Lower leg skin (tissue), 4 donors: ENCODE measurements around the gene CXCL10. TPM values are rescaled to one million over a fixed set of nuclear protein-coding genes. Genes with fewer than 3 reads are reported as not detected.

Source experiments
- DNase-seq, 2 donors: peaks; one replicate each; pipeline ENCODE4 v3.0.0-alpha.2; 2019; ENCODE audit warnings: low spot score in 2 of 2
- H3K4me3 ChIP-seq: fragments of 200-600 bp; sonication (generic); 2 replicates; pipeline ENCODE4 v1.5.1; 2017; ENCODE audit warnings: mild to moderate bottlenecking, low read depth; ENCODE audit not compliant: poor library complexity, severe bottlenecking
- POLR2A ChIP-seq, 2 donors: fragments of 450-650 bp; IDR thresholded peaks; one replicate each; pipeline ENCODE4 v1.6.1; 2016 to 2017; ENCODE audit warnings: antibody characterized with exemption in 2 of 2, mild to moderate bottlenecking in 1 of 2, moderate library complexity in 1 of 2
- WGBS, 2 donors: methylation state at CpG; one replicate each; pipeline ENCODE4 v1.1.5; 2018; 5-methylcytosine and 5-hydroxymethylcytosine counted together
- intact Hi-C: fragments of 100-400 bp; cut with DNase I; formaldehyde crosslinking; loops from one replicate; pipeline ENCODE4 v1.15.0; 2023; ENCODE audit warnings: low total_unique reads
- total RNA-seq, 4 donors: library from RNA; depleted of rRNA; stranded (reverse); fragments of >200 nt; gene quantifications; one replicate each; pipeline ENCODE4 v1.1.0, GENCODE V29; 2016
- TF ChIP-seq, protein P1 (sequence below), 3 donors: fragments of 450-650 bp; IDR thresholded peaks; one replicate each; pipeline ENCODE4 v1.5.1; 2016; ENCODE audit warnings: antibody characterized with exemption in 3 of 3, mild to moderate bottlenecking in 3 of 3, moderate library complexity in 2 of 3

The CXCL10 gene
- total RNA-seq, 4 donors from 2014 or later, result 0.30 to 0.64 TPM; not detected in 2

DNA sequence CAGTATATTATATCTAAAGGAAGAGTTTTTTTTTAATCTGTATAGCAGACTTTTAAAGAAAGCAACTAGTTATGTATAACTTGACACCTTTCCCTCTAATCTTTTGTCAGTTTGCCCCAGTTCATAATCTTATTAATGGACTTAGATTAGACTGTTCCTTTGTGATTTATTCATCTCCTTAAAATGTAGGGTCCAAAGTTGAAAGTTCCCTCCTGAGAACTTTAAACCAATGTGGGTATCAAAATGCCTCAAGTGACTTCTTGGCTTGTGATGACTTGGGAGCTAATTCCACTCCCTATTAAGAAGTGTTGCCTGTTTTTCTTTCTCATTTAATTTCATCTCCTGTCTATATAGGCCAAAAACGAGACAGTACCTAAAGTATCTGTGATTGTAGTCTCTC is 26.2 kb downstream of the CXCL10 start:
- H3K4me3 ChIP-seq, result no peak overlapping the region
- TF ChIP-seq, protein P1, sequence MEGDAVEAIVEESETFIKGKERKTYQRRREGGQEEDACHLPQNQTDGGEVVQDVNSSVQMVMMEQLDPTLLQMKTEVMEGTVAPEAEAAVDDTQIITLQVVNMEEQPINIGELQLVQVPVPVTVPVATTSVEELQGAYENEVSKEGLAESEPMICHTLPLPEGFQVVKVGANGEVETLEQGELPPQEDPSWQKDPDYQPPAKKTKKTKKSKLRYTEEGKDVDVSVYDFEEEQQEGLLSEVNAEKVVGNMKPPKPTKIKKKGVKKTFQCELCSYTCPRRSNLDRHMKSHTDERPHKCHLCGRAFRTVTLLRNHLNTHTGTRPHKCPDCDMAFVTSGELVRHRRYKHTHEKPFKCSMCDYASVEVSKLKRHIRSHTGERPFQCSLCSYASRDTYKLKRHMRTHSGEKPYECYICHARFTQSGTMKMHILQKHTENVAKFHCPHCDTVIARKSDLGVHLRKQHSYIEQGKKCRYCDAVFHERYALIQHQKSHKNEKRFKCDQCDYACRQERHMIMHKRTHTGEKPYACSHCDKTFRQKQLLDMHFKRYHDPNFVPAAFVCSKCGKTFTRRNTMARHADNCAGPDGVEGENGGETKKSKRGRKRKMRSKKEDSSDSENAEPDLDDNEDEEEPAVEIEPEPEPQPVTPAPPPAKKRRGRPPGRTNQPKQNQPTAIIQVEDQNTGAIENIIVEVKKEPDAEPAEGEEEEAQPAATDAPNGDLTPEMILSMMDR (IDR thresholded peaks at IDR 0.05), result no peak
- TF ChIP-seq POLR2A (IDR thresholded peaks at IDR 0.05), result no peak
- intact Hi-C loops, result no loop called here
- 74 to 79% methylated on average over 1 of the region's 1 CpG for WGBS, 2 donors
- no peak for DNase-seq

DNA sequence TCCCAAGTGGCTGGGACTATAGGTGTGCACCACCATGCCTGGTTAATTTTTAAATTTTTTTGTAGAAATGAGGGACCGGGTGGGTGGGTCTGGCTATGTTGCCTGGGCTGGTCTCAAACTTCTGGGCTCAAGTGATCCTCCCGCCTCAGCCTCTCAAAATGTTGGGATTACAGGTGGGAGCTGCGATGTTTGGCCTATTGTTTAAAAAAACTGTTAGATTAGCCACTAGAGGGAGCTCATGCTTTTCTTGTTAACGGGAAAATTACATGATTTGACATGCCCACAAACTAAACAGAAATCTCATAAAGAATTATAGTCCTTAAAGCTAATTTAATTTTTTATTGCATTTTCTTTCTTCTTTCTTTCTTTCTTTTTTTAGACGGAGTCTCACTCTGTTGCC is 27.6 kb downstream of the CXCL10 start:
- 5 to 11% methylated on average over 5 of the region's 5 CpGs for WGBS, 2 donors
- no peak overlapping the region for H3K4me3 ChIP-seq
- TF ChIP-seq, protein P1 (IDR thresholded peaks at IDR 0.05), result no peak
- TF ChIP-seq POLR2A (IDR thresholded peaks at IDR 0.05), result no peak
- DNase-seq, result no peak
- intact Hi-C loops, result no loop called here

DNA sequence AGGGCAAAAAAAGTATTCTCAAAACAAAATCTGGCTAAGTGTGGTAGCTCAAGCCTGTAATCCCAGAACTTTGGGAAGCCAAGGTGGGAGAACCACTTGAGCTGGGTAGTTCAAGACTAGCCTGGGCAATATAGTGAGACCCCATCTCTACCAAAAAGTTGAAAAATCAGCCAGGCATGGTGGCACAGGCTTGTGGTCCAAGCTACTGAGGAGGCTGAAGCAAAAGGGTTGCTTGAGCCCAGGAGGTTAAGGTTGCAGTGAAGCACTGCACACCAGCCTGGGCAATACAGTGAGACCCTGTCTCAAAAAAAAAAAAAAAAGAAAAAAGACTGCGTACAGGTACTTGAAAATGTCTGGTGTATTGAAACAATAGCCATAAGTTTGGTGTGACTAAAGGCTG is 30.8 kb downstream of the CXCL10 start:
- no peak overlapping the region for H3K4me3 ChIP-seq
- 88 to 95% methylated on average over 1 of the region's 1 CpG for WGBS, 2 donors
- no peak for DNase-seq
- TF ChIP-seq POLR2A (IDR thresholded peaks at IDR 0.05), result no peak
- TF ChIP-seq, protein P1 (IDR thresholded peaks at IDR 0.05), result no peak
- intact Hi-C loops, result loop anchor here (5.0 kb wide), 1 partner anchor 75 kb away; no protein-coding TSS in a partner anchor

DNA sequence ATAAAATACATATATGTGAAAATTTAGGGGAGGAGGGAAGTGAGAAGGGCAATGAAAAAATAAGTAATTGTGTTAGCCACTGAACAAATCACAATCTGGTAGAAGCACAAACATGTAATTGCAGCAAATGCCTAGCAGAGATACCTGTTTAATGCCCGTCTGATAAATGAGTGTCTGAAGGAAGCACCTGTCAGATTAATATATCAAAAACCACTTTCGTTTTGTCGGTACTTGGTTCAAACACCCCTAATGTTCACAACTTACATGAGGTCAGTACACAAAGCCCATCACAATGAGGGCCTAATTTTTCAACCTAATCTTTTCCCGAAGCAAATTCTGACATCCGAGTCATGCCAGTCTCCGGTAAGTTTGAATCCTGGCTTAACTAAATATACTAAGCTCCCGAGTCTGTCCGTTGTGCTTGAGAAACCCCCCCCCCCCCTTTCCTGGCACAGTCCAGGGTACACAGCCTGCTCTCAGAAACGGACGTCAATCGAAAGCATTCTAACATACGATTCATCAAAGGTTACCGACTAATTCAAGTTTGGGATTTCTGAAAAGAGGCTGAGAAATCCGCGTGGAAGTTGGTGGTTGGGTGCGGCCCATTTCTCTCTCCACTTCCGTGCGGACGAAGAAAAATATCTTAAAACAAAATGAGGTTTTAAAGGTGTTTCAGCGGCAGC is 33.3 kb downstream of the CXCL10 start:
- WGBS, 2 donors, result 1% methylated on average over 20 of the region's 20 CpGs
- no peak for DNase-seq
- intact Hi-C loops, result loop anchor here (5.0 kb wide), 1 partner anchor 77 kb away; no protein-coding TSS in a partner anchor
- TF ChIP-seq, protein P1 (IDR thresholded peaks at IDR 0.05), result no peak
- TF ChIP-seq POLR2A (IDR thresholded peaks at IDR 0.05), result no peak
- H3K4me3 ChIP-seq, result peak overlapping the region; percentile 90

GRCh38 chr4:75985116-75985515 is 38.2 kb downstream of the CXCL10 start:
- 59 to 68% methylated on average over 3 of the region's 3 CpGs for WGBS, 2 donors
- intact Hi-C loops, result no loop called here
- DNase-seq, result no peak
- no peak for TF ChIP-seq POLR2A (IDR thresholded peaks at IDR 0.05)
- TF ChIP-seq, protein P1 (IDR thresholded peaks at IDR 0.05), result no peak
- no peak overlapping the region for H3K4me3 ChIP-seq

DNA sequence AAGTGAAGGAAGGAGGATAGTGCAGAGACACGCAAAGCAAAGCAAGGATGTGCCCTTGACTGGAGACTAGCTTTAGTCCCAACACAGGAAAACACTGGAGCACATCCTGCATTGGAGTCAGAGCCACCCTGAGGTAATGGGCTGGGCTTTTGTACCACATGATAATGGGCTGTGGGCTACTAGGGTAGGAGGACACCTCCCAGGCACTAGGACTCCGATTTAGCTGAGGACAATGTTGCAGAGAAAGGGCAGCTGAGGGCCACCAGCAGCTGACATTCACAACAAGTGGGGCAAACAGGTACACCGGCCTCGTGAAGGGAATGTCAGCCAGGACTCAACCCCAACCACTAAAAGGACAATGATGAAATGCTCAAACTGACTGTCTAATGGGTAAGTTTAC is 42.7 kb downstream of the CXCL10 start:
- WGBS, 2 donors, result 89 to 90% methylated on average over 3 to 4 of the region's 4 CpGs
- H3K4me3 ChIP-seq, result no peak overlapping the region
- TF ChIP-seq POLR2A (IDR thresholded peaks at IDR 0.05), result no peak
- TF ChIP-seq, protein P1 (IDR thresholded peaks at IDR 0.05), result no peak
- no peak for DNase-seq
- intact Hi-C loops, result no loop called here
